Heart left ventricle (tissue), 13 donors: ENCODE data around the gene GRK5.

Experiments used
- CTCF ChIP-seq, 12 donors: fragments of 200-600 bp; sonication (generic) in 4 of 12; IDR thresholded peaks; one replicate each; pipeline versions ENCODE4 v1.5.0 to v1.8.0; 2018 to 2022; ENCODE audit warnings: antibody characterized with exemption in 12 of 12, mild to moderate bottlenecking in 5 of 12
- POLR2A ChIP-seq, 2 donors: fragments of 450-650 bp; IDR thresholded peaks; one replicate each; pipeline ENCODE4 v1.6.1; 2017; ENCODE audit warnings: antibody characterized with exemption in 2 of 2, mild to moderate bottlenecking in 2 of 2, moderate library complexity in 2 of 2
- donor health status: ischemic (EF 13 %, LVEDD 7.1; RV severe dilation, severe dysfunction).
- donor health status: DM: no; HTN: yes; CAD: no.
- donor health status: DM: no; HTN: no; CAD: no.
- donor health status: ischemic (EF 25% LVEDD 6.9; RV normal size, moderate dysfunction).
- donor health status: ischemic (EF 25% LVEDD 5.7; RV mildly dilated, moderate dysfunction).
- donor health status: ischemic (EF 35%, LVEDD 5.7; RV mildly dilated, moderate dysfunction).
- donor health status: nonischemic (EF 11% LVEDD 7.7; RV severe dilation, severe dysfunction).
- donor health status: DM: yes; HTN: yes; CAD: no.
- donor health status: PGD.
- donor health status: ischemic (EF 29% LVEDD 5.4; RV normal size, mild dysfunction).
- donor health status: nonischemic (EF 23%, LVEDD 6.1; RV moderate dilation, normal function).

GRCh38 chr10:119297207-119297968, 90.0 kb downstream of the GRK5 start:
- TF ChIP-seq CTCF (IDR thresholded peaks at IDR 0.05) = no peak
- TF ChIP-seq POLR2A (IDR thresholded peaks at IDR 0.05) = no peak
